ENCODE data around the gene SLAMF6. TPM values are rescaled to one million over a fixed set of nuclear protein-coding genes. Genes with fewer than 3 reads are reported as not detected.
"Not testable (repeated sequence)": the region's sequence is repeated elsewhere in the genome, so short reads cannot be mapped to it uniquely, and the experiment has no call there.

The SLAMF6 gene
- total RNA-seq, 6 donors from 2014 or later, result 2.7 to 10.7 (median 3.4) TPM

- no peaks in the 10 kb centered on the region for H3K36me3 ChIP-seq
- 86 to 93% methylated on average over 2 of the region's 2 CpGs for WGBS, 2 donors
- H3K9me3 ChIP-seq, result peaks cover 0 to 17% (median 11%) of the 10 kb centered on the region in 4 donors
- no peak overlapping the region for H3K27ac ChIP-seq
- no peak overlapping the region for H3K4me3 ChIP-seq
- ATAC-seq (ENCODE audit: low FRiP score in 2 of 2) (no peak), DNase-seq (no peak)
- no peaks in the 10 kb centered on the region for H3K4me1 ChIP-seq
- no peaks in the 10 kb centered on the region for H3K27me3 ChIP-seq
- TF ChIP-seq POLR2A (IDR thresholded peaks at IDR 0.05), result no peak
- TF ChIP-seq POLR2AphosphoS5 (IDR thresholded peaks at IDR 0.05), result no peak
- TF ChIP-seq, protein P1, sequence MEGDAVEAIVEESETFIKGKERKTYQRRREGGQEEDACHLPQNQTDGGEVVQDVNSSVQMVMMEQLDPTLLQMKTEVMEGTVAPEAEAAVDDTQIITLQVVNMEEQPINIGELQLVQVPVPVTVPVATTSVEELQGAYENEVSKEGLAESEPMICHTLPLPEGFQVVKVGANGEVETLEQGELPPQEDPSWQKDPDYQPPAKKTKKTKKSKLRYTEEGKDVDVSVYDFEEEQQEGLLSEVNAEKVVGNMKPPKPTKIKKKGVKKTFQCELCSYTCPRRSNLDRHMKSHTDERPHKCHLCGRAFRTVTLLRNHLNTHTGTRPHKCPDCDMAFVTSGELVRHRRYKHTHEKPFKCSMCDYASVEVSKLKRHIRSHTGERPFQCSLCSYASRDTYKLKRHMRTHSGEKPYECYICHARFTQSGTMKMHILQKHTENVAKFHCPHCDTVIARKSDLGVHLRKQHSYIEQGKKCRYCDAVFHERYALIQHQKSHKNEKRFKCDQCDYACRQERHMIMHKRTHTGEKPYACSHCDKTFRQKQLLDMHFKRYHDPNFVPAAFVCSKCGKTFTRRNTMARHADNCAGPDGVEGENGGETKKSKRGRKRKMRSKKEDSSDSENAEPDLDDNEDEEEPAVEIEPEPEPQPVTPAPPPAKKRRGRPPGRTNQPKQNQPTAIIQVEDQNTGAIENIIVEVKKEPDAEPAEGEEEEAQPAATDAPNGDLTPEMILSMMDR (IDR thresholded peaks at IDR 0.05), result no peak
- TF ChIP-seq EP300 (IDR thresholded peaks at IDR 0.05), result no peak
Measured at GRCh38 chr1:160504651-160505050, 18.4 kb downstream of the SLAMF6 start.

GRCh38 chr1:160503087-160503486 lies 20.0 kb downstream of the SLAMF6 start:
- 93 to 94% methylated on average over 6 of the region's 6 CpGs for WGBS, 2 donors
- Histone ChIP-seq H3K36me3 (no peaks in the 10 kb centered on the region), H3K27me3 (no peaks in the 10 kb centered on the region), H3K27ac (no peak overlapping the region), H3K4me3 (no peak overlapping the region), H3K4me1 (no peaks in the 10 kb centered on the region), H3K9me3 (peaks cover 0 to 17% (median 8%) of the 10 kb centered on the region in 4 donors)
- DNase-seq, result no peak
- no peak for ATAC-seq (ENCODE audit: low FRiP score in 2 of 2)
- no peak for TF ChIP-seq EP300 (IDR thresholded peaks at IDR 0.05)
- no peak for TF ChIP-seq POLR2AphosphoS5 (IDR thresholded peaks at IDR 0.05)
- no peak for TF ChIP-seq POLR2A (IDR thresholded peaks at IDR 0.05)
- TF ChIP-seq, protein P1 (IDR thresholded peaks at IDR 0.05), result no peak

DNA sequence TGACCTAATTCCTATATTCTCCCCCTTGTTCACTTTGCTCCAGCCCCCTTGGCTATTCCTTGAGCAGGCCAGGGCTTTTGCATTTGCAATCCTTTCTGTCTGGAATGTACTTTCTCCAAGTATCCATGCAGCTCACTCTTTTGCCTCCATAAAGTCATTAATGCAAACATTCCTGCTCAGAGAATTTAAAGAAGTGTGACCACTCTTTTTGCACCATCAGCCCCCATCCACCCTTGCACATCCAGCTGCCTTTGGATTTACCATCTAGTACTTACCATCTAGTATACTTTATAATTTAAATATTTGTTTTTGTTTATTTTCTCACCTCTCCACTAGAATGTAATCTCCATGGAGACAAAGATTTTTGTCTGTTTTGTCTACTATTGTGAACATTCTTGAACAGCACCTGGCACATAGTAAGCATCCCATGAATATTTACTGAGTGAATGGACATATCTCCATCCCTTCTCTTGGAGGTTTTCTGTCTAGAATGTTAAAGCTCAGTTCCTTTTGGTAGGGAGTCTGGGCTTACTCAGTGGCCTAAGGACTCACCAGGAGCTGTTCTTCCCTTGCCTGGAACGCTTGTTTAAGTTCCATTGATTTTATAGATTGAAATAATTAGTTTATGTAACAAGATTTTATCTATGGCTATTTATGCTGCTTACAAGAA lies 22.6 kb downstream of the SLAMF6 start:
- DNase-seq (no peak), ATAC-seq (ENCODE audit: low FRiP score in 2 of 2) (no peak)
- Histone ChIP-seq H3K9me3 (peaks cover 0 to 6% (median 0%) of the 10 kb centered on the region in 4 donors), H3K27ac (no peak overlapping the region), H3K4me1 (no peaks in the 10 kb centered on the region), H3K36me3 (no peaks in the 10 kb centered on the region), H3K4me3 (no peak overlapping the region), H3K27me3 (no peaks in the 10 kb centered on the region)
- WGBS, 2 donors, result 50 to 62% methylated on average over 1 of the region's 1 CpG
- no peak for TF ChIP-seq POLR2AphosphoS5 (IDR thresholded peaks at IDR 0.05)
- TF ChIP-seq, protein P1 (IDR thresholded peaks at IDR 0.05), result no peak
- TF ChIP-seq EP300 (IDR thresholded peaks at IDR 0.05), result no peak
- TF ChIP-seq POLR2A (IDR thresholded peaks at IDR 0.05), result no peak

- 79 to 90% methylated on average over 1 of the region's 1 CpG for WGBS, 2 donors
Measured at GRCh38 chr1:160499631-160500030, 23.4 kb downstream of the SLAMF6 start.

GRCh38 chr1:160498301-160499065 lies 24.6 kb downstream of the SLAMF6 start:
- ATAC-seq (ENCODE audit: low FRiP score in 2 of 2), result not testable (repeated sequence)

More at GRCh38 chr1:160499631-160500030, 23.4 kb downstream of the SLAMF6 start:
- DNase-seq (peak in 1 of 2 donors; percentile 23), ATAC-seq (ENCODE audit: low FRiP score in 2 of 2) (peak in 1 of 2 donors; percentile 78)
- Histone ChIP-seq H3K4me1 (no peaks in the 10 kb centered on the region), H3K36me3 (no peaks in the 10 kb centered on the region), H3K27me3 (no peaks in the 10 kb centered on the region), H3K27ac (no peak overlapping the region), H3K9me3 (peaks cover 0 to 3% (median 0%) of the 10 kb centered on the region in 4 donors), H3K4me3 (no peak overlapping the region)
- TF ChIP-seq EP300 (IDR thresholded peaks at IDR 0.05), result peak in 1 of 4 donors; percentile 26
- TF ChIP-seq, protein P1 (IDR thresholded peaks at IDR 0.05), result no peak

More at GRCh38 chr1:160498301-160499065, 24.6 kb downstream of the SLAMF6 start:
- H3K27me3 ChIP-seq, H3K9me3 ChIP-seq, H3K36me3 ChIP-seq, H3K4me3 ChIP-seq, DNase-seq, H3K4me1 ChIP-seq, H3K27ac ChIP-seq: not testable (repeated sequence)
- 87 to 99% methylated on average over 3 of the region's 3 CpGs for WGBS, 2 donors
